ENCODE results near the gene CACNG4. TPM values are rescaled to one million over a fixed set of nuclear protein-coding genes. Genes with fewer than 3 reads are reported as not detected.

The CACNG4 gene
- total RNA-seq, 6 experiments from 2014 or later = not detected

GRCh38 chr17:66964930-66965800 lies 658 bp downstream of the CACNG4 start:
- Mint-ChIP-seq H3K4me3 (no peak overlapping the region; the same call in 1 of the 2 replicates), H3K27me3 (ENCODE audit: insufficient read depth) (peaks cover 66% of the 10 kb centered on the region), H3K27ac (no peak overlapping the region)

GRCh38 chr17:66965801-66966262 lies 1.3 kb downstream of the CACNG4 start:
- DNase-seq = no peak
- Mint-ChIP-seq H3K4me3 (no peak overlapping the region), H3K36me3 (ENCODE audit: low read depth) (no peaks in the 10 kb centered on the region), H3K27ac (no peak overlapping the region), H3K9me3 (no peaks in the 10 kb centered on the region), H3K27me3 (ENCODE audit: insufficient read depth) (peaks cover 61% of the 10 kb centered on the region), H3K4me1 (ENCODE audit: low read depth) (no peaks in the 10 kb centered on the region)
- TF ChIP-seq CTCF (IDR thresholded peaks at IDR 0.05) = no peak

More at GRCh38 chr17:66964930-66965800, 658 bp downstream of the CACNG4 start:
- TF ChIP-seq CTCF (IDR thresholded peaks at IDR 0.05) = no peak
- Mint-ChIP-seq H3K9me3 (no peaks in the 10 kb centered on the region), H3K36me3 (ENCODE audit: low read depth) (no peaks in the 10 kb centered on the region), H3K4me1 (ENCODE audit: low read depth) (no peaks in the 10 kb centered on the region)
- no peak for DNase-seq

GRCh38 chr17:66966298-66966697 lies 1.8 kb downstream of the CACNG4 start:
- H3K36me3 Mint-ChIP-seq (ENCODE audit: low read depth) = no peaks in the 10 kb centered on the region
- H3K4me3 Mint-ChIP-seq = no peak overlapping the region
- no peak for DNase-seq
- H3K9me3 Mint-ChIP-seq = no peaks in the 10 kb centered on the region
- no peak overlapping the region for H3K27ac Mint-ChIP-seq
- TF ChIP-seq CTCF (IDR thresholded peaks at IDR 0.05) = no peak
- peaks cover 58% of the 10 kb centered on the region for H3K27me3 Mint-ChIP-seq (ENCODE audit: insufficient read depth)
- H3K4me1 Mint-ChIP-seq (ENCODE audit: low read depth) = no peaks in the 10 kb centered on the region

- H3K4me3 Mint-ChIP-seq = no peak overlapping the region
- no peaks in the 10 kb centered on the region for H3K36me3 Mint-ChIP-seq (ENCODE audit: low read depth)
Measured at GRCh38 chr17:66966704-66967418, 2.4 kb downstream of the CACNG4 start.

More at GRCh38 chr17:66966704-66967418, 2.4 kb downstream of the CACNG4 start:
- no peak for TF ChIP-seq CTCF (IDR thresholded peaks at IDR 0.05)
- H3K4me1 Mint-ChIP-seq (ENCODE audit: low read depth) = no peaks in the 10 kb centered on the region
- no peak for DNase-seq
- H3K27ac Mint-ChIP-seq = no peak overlapping the region
- H3K27me3 Mint-ChIP-seq (ENCODE audit: insufficient read depth) = peaks cover 62% of the 10 kb centered on the region
- H3K9me3 Mint-ChIP-seq = no peaks in the 10 kb centered on the region

All from HFFc6 (cell line).